ENCODE results near the gene MCC.

DNA sequence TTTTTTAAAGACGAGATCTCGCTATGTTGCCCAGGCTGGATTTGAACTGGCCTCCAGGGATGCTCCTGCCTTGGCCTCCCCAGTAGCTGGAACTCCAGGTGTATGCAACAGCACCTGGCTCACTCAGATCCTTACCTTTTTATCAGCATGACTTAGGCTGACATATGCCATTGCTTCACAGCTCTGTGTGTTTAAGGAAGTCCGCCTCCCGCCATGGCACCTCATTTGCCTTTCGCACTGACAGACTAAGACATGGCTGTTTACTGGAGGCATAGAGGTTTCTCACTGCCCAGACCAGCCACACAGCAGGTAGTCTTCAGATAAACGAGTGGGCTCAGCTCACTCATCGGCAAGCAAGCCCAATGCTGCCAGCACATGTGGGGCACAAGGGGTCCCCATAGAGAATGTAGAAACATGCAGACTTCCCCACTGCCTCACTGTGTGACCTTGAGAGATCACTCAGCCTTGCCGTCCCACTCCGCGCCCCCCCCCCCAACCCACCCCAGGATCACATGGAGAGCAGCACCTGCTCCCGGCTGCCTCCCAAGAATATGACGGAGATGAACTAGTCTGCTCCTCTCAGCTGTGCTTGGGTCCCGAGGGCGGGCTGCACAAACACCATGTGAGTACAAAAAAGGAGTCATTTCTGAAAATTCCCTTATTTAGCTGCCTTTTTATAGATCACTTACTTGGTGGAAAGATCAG, 448.9 kb downstream of the MCC start:
- TF ChIP-seq, protein P1, sequence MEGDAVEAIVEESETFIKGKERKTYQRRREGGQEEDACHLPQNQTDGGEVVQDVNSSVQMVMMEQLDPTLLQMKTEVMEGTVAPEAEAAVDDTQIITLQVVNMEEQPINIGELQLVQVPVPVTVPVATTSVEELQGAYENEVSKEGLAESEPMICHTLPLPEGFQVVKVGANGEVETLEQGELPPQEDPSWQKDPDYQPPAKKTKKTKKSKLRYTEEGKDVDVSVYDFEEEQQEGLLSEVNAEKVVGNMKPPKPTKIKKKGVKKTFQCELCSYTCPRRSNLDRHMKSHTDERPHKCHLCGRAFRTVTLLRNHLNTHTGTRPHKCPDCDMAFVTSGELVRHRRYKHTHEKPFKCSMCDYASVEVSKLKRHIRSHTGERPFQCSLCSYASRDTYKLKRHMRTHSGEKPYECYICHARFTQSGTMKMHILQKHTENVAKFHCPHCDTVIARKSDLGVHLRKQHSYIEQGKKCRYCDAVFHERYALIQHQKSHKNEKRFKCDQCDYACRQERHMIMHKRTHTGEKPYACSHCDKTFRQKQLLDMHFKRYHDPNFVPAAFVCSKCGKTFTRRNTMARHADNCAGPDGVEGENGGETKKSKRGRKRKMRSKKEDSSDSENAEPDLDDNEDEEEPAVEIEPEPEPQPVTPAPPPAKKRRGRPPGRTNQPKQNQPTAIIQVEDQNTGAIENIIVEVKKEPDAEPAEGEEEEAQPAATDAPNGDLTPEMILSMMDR (IDR thresholded peaks at IDR 0.05 in 4 of 5, conservative IDR thresholded peaks at IDR 0.05 in 1 of 5), result no peak
- TF ChIP-seq POLR2A (IDR thresholded peaks at IDR 0.05), result no peak
